IgD-negative memory B cell (primary cell): ENCODE results near the gene ENDOV. TPM values are rescaled to one million over a fixed set of nuclear protein-coding genes. Genes with fewer than 3 reads are reported as not detected.

Source experiments
- H3K27ac Mint-ChIP-seq, 3 donors: one replicate each; pipeline ENCODE4 v1.8.0; 2020 to 2022; ENCODE audit warnings: mild to moderate bottlenecking in 3 of 3, mixed read lengths in 3 of 3, moderate library complexity in 1 of 3
- H3K27me3 Mint-ChIP-seq: one replicate; pipeline ENCODE4 v1.8.0; 2021; ENCODE audit warnings: mixed read lengths
- H3K36me3 Mint-ChIP-seq: one replicate; pipeline ENCODE4 v1.8.0; 2020; ENCODE audit warnings: mild to moderate bottlenecking, mixed read lengths
- H3K4me1 Mint-ChIP-seq, 3 donors: one replicate each; pipeline ENCODE4 v1.8.0; 2020 to 2022; ENCODE audit warnings: mixed read lengths in 3 of 3, mild to moderate bottlenecking in 1 of 3
- H3K4me3 Mint-ChIP-seq, 4 donors: one replicate each; pipeline ENCODE4 v1.8.0; 2020 to 2022; ENCODE audit warnings: mild to moderate bottlenecking in 4 of 4, mixed read lengths in 4 of 4, moderate library complexity in 3 of 4
- H3K9me3 Mint-ChIP-seq, 3 donors: one replicate each; pipeline ENCODE4 v1.8.0; 2020 to 2021; ENCODE audit warnings: mixed read lengths in 3 of 3, mild to moderate bottlenecking in 1 of 3
- polyA plus RNA-seq: library from polyadenylated mRNA; unstranded; fragments of 300-500 nt; fragmentation: Illumina TruSeq; gene quantifications from one replicate; pipeline ENCODE4 v1.2.3, GENCODE V29; 2021

ENDOV gene
- polyA plus RNA-seq, 1 donor from 2014 or later, result 11.6 TPM

- Mint-ChIP-seq H3K27me3 (peaks cover 12% of the 10 kb centered on the region), H3K4me3 (no peak overlapping the region), H3K27ac (no peak overlapping the region), H3K9me3 (peaks cover 0 to 2% (median 0%) of the 10 kb centered on the region in 3 donors), H3K4me1 (no peaks in the 10 kb centered on the region), H3K36me3 (no peaks in the 10 kb centered on the region)
These were observed 72.5 kb downstream of the ENDOV start for GRCh38 chr17:80487511-80487910.

Other genes starting within 250 kb of the ENDOV start
- not detected for gene CARD14, start 245.1 kb upstream of the ENDOV start, polyA plus RNA-seq
- 31.6 TPM for gene SGSH, start 194.8 kb upstream of the ENDOV start, polyA plus RNA-seq
- gene SLC26A11, start 194.7 kb upstream of the ENDOV start, polyA plus RNA-seq, result 2.7 TPM
- gene RNF213, start 154.3 kb upstream of the ENDOV start, polyA plus RNA-seq, result 26.2 TPM
- gene NPTX1, start 61.4 kb downstream of the ENDOV start, polyA plus RNA-seq, result not detected
- gene RPTOR, start 129.7 kb downstream of the ENDOV start, polyA plus RNA-seq, result 9.9 TPM